Vagina (tissue), 2 donors: ENCODE results near the gene GNG4.

Experiments
- CTCF ChIP-seq, 3 experiments: fragments of 450-650 bp in 2 of 3; fragments of 200-600 bp in 1 of 3; sonication (generic) in 1 of 3; IDR thresholded peaks; one replicate each; pipeline ENCODE4 v1.5.1; 2017 to 2019; ENCODE audit warnings: antibody characterized with exemption in 3 of 3, mild to moderate bottlenecking in 2 of 3, moderate library complexity in 2 of 3
- POLR2A ChIP-seq, 2 donors: fragments of 450-650 bp; IDR thresholded peaks; one replicate each; pipeline ENCODE4 v1.6.1; 2017; ENCODE audit warnings: antibody characterized with exemption in 2 of 2, mild to moderate bottlenecking in 2 of 2, moderate library complexity in 2 of 2
- POLR2AphosphoS5 ChIP-seq, 2 donors: sonication (generic); formaldehyde crosslinking; IDR thresholded peaks; one replicate each; pipeline ENCODE4 v1.9.0; 2017; ENCODE audit warnings: antibody characterized with exemption in 2 of 2, mild to moderate bottlenecking in 2 of 2, low read depth in 1 of 2; ENCODE audit not compliant: insufficient read depth in 1 of 2

- TF ChIP-seq CTCF (IDR thresholded peaks at IDR 0.05): no peak
- no peak for TF ChIP-seq POLR2AphosphoS5 (IDR thresholded peaks at IDR 0.05; ENCODE audit: insufficient read depth in 1 of 2, low read depth in 1 of 2)
- no peak for TF ChIP-seq POLR2A (IDR thresholded peaks at IDR 0.05)
Measured at GRCh38 chr1:235516862-235517446, 132.6 kb downstream of the GNG4 start.
